Activated T-helper 2 cell treated with anti-CD3 and anti-CD28 coated beads, Interferon-gamma antibody, Interleukin-2, Interleukin-4, amounts not matched to agents 10 μg/mL and 5 μg/mL and 100 μg/mL, durations not matched to agents 14 hours and 24 hours and 36 hours (primary cell): Measurements from ENCODE around the gene RBPJ. TPM values are rescaled to one million over a fixed set of nuclear protein-coding genes. Genes with fewer than 3 reads are reported as not detected.
"Not testable (repeated sequence)": the region's sequence is repeated elsewhere in the genome, so short reads cannot be mapped to it uniquely, and the experiment has no call there.

ENCODE experiments used
- DNase-seq: peaks from one replicate; pipeline ENCODE4 v3.0.0; 2021; ENCODE audit warnings: low spot score
- H3K27ac Mint-ChIP-seq: one replicate; pipeline ENCODE4 v1.8.0; 2021; ENCODE audit warnings: mixed read lengths
- H3K27me3 Mint-ChIP-seq: one replicate; pipeline ENCODE4 v1.8.0; 2021; ENCODE audit warnings: low read depth, mixed read lengths
- H3K36me3 Mint-ChIP-seq: one replicate; pipeline ENCODE4 v1.8.0; 2021; ENCODE audit warnings: low read depth, mixed read lengths
- H3K4me1 Mint-ChIP-seq: one replicate; pipeline ENCODE4 v1.8.0; 2021; ENCODE audit warnings: low read depth, mixed read lengths
- H3K4me3 Mint-ChIP-seq: one replicate; pipeline ENCODE4 v1.8.0; 2021; ENCODE audit warnings: low read depth, mild to moderate bottlenecking, moderate library complexity, mixed read lengths
- H3K9me3 Mint-ChIP-seq: one replicate; pipeline ENCODE4 v1.8.0; 2021; ENCODE audit warnings: mixed read lengths
- intact Hi-C: fragments of 100-400 bp; cut with micrococcal nuclease; formaldehyde crosslinking; loops from one replicate; pipeline ENCODE4 v1.15.1; 2023
- total RNA-seq: library from RNA; stranded (reverse); gene quantifications from 2 replicates; pipeline ENCODE4 v1.2.3, GENCODE V29; 2022

Gene RBPJ
- total RNA-seq, 1 donor from 2014 or later: 527 TPM

DNA sequence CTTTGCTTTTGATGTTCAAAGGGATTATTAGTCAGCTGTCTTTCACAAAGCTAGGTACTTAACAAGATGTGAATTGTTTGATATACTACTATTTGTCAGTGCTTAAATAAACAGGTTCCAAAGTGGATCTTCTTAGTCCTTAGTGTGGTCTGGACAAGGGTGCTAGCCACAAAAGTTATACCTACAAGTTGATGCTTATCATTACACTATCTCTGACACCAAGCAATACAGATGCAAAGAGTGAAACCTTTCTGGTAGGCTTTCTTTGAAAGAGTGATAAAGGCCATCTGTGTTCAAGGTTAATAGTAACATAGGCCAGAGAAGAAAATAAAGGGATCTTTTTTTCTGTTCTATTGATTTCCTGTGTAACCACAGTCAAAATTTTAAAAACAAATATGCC is 12.2 kb upstream of the RBPJ start:
- DNase-seq: no peak
- Mint-ChIP-seq H3K9me3 (peaks cover 3% of the 10 kb centered on the region), H3K36me3 (peaks cover 7% of the 10 kb centered on the region), H3K27me3 (no peaks in the 10 kb centered on the region), H3K27ac (peak overlapping the region; percentile 69), H3K4me1 (peaks cover 48% of the 10 kb centered on the region), H3K4me3 (no peak overlapping the region)
- intact Hi-C loops: loop anchor here (1.0 kb wide), 3 partner anchors 11 to 163 kb away; no protein-coding TSS in a partner anchor

DNA sequence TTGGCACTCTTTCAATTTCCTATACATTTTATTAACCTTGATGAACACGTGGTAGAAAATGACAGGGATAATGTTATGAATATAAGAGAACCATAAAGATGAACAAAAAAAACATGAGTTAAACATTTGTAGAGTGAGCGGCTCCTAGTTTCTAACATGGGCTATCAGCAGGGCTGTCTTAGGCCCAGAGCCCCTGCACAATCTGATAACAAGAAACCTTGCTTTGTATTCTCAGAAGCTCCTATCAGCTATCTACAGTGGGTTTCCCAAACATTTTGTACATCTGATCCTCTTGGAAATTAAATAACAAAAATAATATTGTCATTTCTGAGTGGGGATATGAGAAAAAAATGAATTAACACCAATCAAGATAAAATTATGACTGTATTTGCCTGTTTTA is 10.6 kb upstream of the RBPJ start:
- DNase-seq: no peak
- intact Hi-C loops: no loop called here
- H3K9me3 Mint-ChIP-seq: peaks cover 10% of the 10 kb centered on the region
- H3K4me3 Mint-ChIP-seq: no peak overlapping the region
- peaks cover 16% of the 10 kb centered on the region for H3K36me3 Mint-ChIP-seq
- peaks cover 37% of the 10 kb centered on the region for H3K4me1 Mint-ChIP-seq
- H3K27ac Mint-ChIP-seq: peak overlapping the region; percentile 63
- H3K27me3 Mint-ChIP-seq: no peaks in the 10 kb centered on the region

DNA sequence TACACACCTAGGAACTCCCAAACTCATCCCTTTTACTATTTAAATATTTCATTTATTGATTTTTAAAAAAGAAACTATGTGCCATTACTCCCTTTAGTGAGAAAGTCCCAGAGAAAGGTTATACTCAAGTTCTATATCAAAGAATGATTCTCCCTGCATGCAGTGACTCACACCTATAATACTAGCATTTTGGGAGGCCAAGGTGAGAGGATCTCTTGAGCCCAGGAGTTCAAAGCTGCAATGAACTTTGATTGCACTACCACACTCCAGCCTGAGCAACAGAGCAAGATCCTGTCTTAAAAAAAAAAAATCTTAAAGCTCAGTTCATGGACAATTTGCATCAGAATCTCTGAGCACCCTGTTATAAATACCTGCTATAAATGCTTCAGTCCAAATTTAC is 9.2 kb upstream of the RBPJ start:
- peak overlapping the region; percentile 68 for H3K27ac Mint-ChIP-seq
- no peak for DNase-seq
- H3K4me1 Mint-ChIP-seq: peaks cover 34% of the 10 kb centered on the region
- H3K27me3 Mint-ChIP-seq: no peaks in the 10 kb centered on the region
- no peak overlapping the region for H3K4me3 Mint-ChIP-seq
- peaks cover 18% of the 10 kb centered on the region for H3K9me3 Mint-ChIP-seq
- intact Hi-C loops: no loop called here
- peaks cover 23% of the 10 kb centered on the region for H3K36me3 Mint-ChIP-seq

DNA sequence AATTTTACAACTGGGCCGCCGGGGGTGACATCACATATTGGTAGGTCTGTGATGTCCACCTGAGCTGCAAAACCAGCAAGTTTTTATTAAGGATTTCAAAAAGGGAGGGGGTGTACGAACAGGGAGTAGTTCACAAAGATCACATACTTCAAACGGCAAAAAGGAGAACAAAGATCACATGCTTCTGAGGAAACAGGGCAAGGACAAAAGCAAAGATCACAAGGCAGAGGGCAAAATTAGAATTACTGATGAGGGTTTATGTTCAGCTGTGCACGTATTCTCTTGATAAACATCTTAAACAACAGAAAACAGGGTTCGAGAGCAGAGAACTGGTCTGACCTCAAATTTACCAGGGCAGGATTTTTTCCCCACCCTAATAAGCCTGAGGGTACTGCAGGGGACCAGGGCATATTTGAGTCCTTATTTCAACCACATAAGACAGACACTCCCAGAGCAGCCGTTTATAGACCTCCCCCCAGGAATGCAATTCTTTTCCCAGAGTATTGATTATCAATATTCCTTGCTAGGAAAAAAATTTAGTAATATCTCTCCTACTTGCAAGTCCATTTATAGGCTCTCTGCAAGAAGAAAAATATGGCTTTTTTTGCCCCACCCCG is 5.4 kb upstream of the RBPJ start:
- H3K27ac Mint-ChIP-seq, intact Hi-C loops, DNase-seq, H3K27me3 Mint-ChIP-seq, H3K4me3 Mint-ChIP-seq: not testable (repeated sequence)
- Mint-ChIP-seq H3K36me3 (peaks cover 47% of the 10 kb centered on the region), H3K4me1 (peaks cover 31% of the 10 kb centered on the region), H3K9me3 (peaks cover 35% of the 10 kb centered on the region)

DNA sequence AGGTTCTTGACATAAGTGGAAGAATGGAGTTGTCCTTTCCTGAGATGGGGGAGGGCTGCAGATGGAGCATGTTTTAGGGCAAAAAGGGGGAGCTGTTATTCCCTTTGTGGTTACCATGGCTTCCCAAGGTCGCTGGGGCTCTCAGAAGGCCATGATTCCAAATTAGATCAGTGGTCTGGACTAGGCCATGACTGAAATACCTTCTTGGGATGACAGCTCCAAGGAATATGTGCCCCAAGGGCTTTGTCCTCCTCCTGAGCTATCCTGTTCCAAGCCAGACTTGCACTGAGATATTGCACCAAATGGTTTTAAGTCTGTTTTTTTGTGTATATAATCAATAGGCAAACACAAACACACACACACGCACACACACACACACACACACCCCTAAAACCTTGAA is 3.0 kb upstream of the RBPJ start:
- Mint-ChIP-seq H3K27me3 (no peaks in the 10 kb centered on the region), H3K9me3 (peaks cover 35% of the 10 kb centered on the region), H3K4me1 (peaks cover 20% of the 10 kb centered on the region), H3K4me3 (peak overlapping the region; percentile 70), H3K36me3 (peaks cover 58% of the 10 kb centered on the region), H3K27ac (peak overlapping the region; percentile 100)
- DNase-seq: no peak
- intact Hi-C loops: no loop called here

DNA sequence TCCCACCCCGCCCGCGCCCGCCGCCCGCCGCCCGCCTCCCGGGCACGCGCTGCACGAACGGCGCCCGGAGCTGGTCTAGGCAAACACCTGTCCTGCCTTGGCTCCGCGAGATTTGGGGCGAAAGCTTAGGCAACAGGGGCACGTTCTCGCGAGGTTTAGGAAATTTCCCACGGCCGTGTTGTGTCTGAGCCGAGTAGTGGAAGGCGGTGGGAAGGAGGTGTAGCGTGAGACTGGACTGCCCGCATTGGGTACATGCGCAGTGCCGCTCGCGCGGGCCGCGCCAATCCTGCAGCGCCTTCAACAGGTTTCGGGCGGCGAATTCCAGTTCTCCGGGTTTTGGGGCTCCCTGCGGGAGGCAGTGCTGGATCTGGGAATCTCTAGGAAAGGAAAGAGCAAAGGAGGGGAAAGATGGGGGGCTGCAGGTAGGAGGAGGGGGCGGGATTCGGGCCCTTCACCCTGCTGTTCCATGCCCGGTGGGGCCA is 1.3 kb upstream of the RBPJ start:
- H3K4me3 Mint-ChIP-seq: peak overlapping the region; percentile 97
- H3K27ac Mint-ChIP-seq: peak overlapping the region; percentile 100

DNA sequence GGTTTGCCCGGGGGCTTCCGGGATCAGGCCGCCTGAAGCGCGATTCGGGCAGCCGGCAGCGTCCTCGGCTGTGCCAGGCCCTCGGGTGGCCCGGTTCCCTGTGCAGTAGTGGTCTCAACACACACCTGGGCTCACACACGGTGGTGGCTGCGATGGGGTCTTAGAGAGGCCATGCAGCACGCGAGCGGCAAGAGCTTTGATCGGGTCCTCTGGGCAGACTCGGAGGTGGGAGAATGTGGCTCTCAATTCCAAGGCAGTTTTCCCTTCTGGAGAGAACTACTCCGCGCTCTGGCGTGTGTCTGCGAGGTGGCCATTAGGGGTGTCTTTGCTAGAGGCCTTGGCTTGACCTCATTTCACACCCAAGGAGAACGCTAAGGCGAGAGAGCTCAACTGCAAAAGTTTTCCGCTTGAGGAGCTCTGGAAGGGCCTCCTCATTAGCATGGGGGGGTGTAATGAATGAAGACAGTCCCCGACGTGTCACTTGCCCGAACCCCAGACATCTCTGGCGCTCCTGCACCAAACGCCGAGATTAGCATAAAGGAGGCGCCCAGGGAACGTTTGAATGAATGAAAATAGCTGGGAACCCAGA is 771 bp upstream of the RBPJ start:
- Mint-ChIP-seq H3K4me1 (peaks cover 31% of the 10 kb centered on the region), H3K4me3 (peak overlapping the region; percentile 97), H3K27ac (peak overlapping the region; percentile 100), H3K36me3 (peaks cover 71% of the 10 kb centered on the region), H3K27me3 (no peaks in the 10 kb centered on the region), H3K9me3 (peaks cover 27% of the 10 kb centered on the region)
- DNase-seq: peak; percentile 51
- intact Hi-C loops: loop anchor here (1.0 kb wide), 9 partner anchors 12 to 540 kb away; partner anchors contain the start of gene STIM2

More for the DNA sequence above, 1.3 kb upstream of the RBPJ start:
- intact Hi-C loops: loop anchor here (1.0 kb wide), 9 partner anchors 11 to 541 kb away; partner anchors contain the start of gene STIM2
- DNase-seq: peak; percentile 99
- no peaks in the 10 kb centered on the region for H3K27me3 Mint-ChIP-seq
- H3K9me3 Mint-ChIP-seq: peaks cover 30% of the 10 kb centered on the region
- peaks cover 29% of the 10 kb centered on the region for H3K4me1 Mint-ChIP-seq
- H3K36me3 Mint-ChIP-seq: peaks cover 69% of the 10 kb centered on the region

DNA sequence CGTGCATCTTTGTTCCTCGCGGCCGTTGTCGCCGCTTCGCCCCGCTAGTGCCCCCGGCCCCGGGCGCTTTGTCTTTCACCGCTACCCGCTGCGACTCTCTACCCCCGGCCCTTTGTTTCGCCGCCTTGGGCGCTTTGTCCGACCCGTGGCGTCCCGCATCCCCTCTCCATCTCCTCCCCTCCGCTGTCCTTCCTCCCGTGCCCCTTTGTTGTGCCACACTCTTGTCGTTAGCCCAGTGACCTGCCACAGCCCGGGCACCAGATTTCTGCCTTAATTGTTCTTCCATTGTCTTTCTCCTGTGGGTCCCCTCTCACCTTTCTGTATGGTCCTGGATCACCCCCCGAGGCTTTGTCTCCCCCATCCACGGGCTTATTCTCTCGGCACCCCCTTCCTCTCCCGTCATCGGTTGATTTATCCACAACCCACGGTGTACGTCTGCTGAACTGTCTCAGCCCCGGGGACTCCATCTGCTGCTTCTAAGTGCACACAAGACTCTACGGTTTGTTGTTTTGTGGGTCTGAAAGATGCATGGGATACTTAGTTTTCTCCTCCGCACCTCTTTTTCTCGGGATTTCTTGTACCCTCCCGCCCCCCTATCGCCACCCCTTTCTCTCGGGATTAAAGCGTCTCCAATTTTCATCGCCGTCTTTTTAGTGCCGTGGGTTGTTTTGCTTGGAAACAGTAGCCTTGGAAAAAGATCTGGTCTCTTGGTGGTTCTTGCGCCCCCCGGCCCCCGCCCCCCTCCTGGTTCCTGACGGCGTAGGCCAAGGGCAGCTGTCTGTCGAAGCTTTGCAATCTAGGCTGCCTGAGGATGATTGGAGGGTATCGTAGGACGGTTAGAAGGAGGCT is 783 bp downstream of the RBPJ start:
- peak overlapping the region; percentile 100 for H3K27ac Mint-ChIP-seq
- H3K27me3 Mint-ChIP-seq: no peaks in the 10 kb centered on the region
- intact Hi-C loops: loop anchor here (2.0 kb wide), 1 partner anchor 293 kb away; no protein-coding TSS in a partner anchor
- DNase-seq: peak; percentile 28
- H3K36me3 Mint-ChIP-seq: peaks cover 68% of the 10 kb centered on the region
- H3K4me1 Mint-ChIP-seq: peaks cover 40% of the 10 kb centered on the region
- H3K4me3 Mint-ChIP-seq: peak overlapping the region; percentile 100
- H3K9me3 Mint-ChIP-seq: peaks cover 18% of the 10 kb centered on the region

DNA sequence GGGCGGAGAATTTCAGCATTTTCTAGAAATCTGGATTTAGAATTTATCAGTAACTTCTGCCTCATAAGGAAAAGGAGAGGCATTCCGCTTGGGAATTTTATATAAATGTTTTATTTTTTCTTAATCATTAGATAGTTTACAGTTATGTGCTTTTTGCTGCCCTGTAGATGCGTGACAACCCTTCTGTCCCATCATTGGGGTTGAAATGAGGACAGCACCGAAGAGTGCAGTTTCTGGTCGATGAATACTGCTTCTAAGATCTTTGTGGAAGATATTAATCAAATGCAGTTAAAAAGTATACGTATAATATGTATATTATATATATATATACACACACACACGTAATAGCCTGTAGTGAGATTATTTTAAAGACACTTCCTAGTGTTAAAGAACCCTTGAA is 1.5 kb downstream of the RBPJ start:
- intact Hi-C loops: loop anchor here (2.0 kb wide), 1 partner anchor 294 kb away; no protein-coding TSS in a partner anchor
- H3K27ac Mint-ChIP-seq: peak overlapping the region; percentile 100
- H3K36me3 Mint-ChIP-seq: peaks cover 66% of the 10 kb centered on the region
- H3K9me3 Mint-ChIP-seq: peaks cover 11% of the 10 kb centered on the region
- H3K4me3 Mint-ChIP-seq: peak overlapping the region; percentile 100
- peaks cover 40% of the 10 kb centered on the region for H3K4me1 Mint-ChIP-seq
- no peaks in the 10 kb centered on the region for H3K27me3 Mint-ChIP-seq
- no peak for DNase-seq

DNA sequence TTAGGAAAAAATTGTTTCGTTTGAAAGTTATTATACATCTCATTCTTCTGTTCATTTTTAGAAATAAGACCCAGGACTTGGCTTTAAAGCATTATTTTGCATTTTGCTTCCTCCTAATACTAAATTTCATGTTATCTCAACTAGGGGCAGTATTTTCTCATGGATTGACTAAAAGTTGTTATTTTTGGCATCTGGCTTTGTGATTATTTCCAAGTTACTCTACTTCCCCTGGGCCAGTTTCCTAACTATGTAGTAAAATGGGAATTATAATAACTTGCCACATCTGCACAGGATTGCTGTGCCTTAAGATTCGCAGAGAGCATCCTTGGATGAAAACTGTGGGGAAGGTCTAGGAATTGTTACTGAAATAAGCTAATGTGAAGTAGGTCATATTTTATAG is 3.0 kb downstream of the RBPJ start:
- peak overlapping the region; percentile 100 for H3K4me3 Mint-ChIP-seq
- no peaks in the 10 kb centered on the region for H3K27me3 Mint-ChIP-seq
- H3K27ac Mint-ChIP-seq: peak overlapping the region; percentile 94
- peaks cover 62% of the 10 kb centered on the region for H3K36me3 Mint-ChIP-seq
- H3K9me3 Mint-ChIP-seq: no peaks in the 10 kb centered on the region
- DNase-seq: no peak
- peaks cover 37% of the 10 kb centered on the region for H3K4me1 Mint-ChIP-seq
- intact Hi-C loops: loop anchor here (2.0 kb wide), 1 partner anchor 295 kb away; no protein-coding TSS in a partner anchor

DNA sequence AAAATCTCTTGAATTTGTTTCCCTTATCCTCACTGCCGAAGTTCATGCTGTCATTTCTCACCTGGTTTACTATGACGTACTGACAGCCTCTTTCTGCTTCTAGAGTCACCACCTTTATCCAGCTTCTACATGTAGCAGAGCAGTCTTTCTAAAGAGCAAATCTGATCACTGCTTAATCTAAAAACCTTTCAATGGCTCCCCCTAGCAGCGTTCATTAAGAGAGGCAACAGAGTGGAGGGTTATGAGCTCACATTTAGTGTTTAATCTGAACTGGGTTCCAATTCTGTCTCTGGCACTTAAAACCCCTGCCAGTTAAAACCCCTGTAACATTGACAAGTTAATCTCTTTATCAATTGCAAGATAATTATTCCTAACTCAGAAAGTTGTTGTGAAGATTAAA is 4.4 kb downstream of the RBPJ start:
- peak overlapping the region; percentile 100 for H3K4me3 Mint-ChIP-seq
- H3K4me1 Mint-ChIP-seq: peaks cover 46% of the 10 kb centered on the region
- DNase-seq: no peak
- intact Hi-C loops: no loop called here
- H3K9me3 Mint-ChIP-seq: no peaks in the 10 kb centered on the region
- peaks cover 63% of the 10 kb centered on the region for H3K36me3 Mint-ChIP-seq
- H3K27me3 Mint-ChIP-seq: no peaks in the 10 kb centered on the region
- peak overlapping the region; percentile 84 for H3K27ac Mint-ChIP-seq

DNA sequence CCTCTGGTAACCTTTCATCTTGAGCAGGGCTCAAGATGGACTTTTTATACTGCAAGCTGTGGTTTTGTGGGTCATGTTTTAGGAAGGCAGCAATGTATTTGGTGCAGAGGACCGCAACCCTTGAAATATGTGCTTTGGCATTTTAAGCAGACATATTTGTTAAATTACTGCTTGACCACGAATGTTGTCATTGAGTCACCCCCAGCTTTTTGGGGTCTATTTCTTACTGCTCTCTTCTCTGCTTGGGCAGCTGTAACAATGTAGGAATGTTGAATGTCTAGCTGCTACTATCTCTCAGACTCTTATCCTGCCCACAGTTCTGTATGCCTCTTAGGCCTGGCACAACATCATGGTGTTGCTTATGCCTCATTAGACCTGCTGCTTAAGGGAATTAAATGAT is 6.0 kb downstream of the RBPJ start:
- Mint-ChIP-seq H3K4me1 (peaks cover 61% of the 10 kb centered on the region), H3K27me3 (no peaks in the 10 kb centered on the region), H3K36me3 (peaks cover 61% of the 10 kb centered on the region), H3K4me3 (peak overlapping the region; percentile 63), H3K9me3 (no peaks in the 10 kb centered on the region), H3K27ac (peak overlapping the region; percentile 39)
- no peak for DNase-seq
- intact Hi-C loops: no loop called here
